GM19397 (cell line): Measurements from ENCODE around the gene ADARB2.

Source experiments
- ATAC-seq: cut with Tn5 transposase; IDR thresholded peaks from one replicate; pipeline ENCODE4 v1.9.1; 2021; ENCODE audit warnings: mild to moderate bottlenecking, moderate library complexity; ENCODE audit not compliant: unreplicated experiment

Gene ADARB2

GRCh38 chr10:1203704-1204103, 533.6 kb downstream of the ADARB2 start:
- ATAC-seq, result no peak

DNA sequence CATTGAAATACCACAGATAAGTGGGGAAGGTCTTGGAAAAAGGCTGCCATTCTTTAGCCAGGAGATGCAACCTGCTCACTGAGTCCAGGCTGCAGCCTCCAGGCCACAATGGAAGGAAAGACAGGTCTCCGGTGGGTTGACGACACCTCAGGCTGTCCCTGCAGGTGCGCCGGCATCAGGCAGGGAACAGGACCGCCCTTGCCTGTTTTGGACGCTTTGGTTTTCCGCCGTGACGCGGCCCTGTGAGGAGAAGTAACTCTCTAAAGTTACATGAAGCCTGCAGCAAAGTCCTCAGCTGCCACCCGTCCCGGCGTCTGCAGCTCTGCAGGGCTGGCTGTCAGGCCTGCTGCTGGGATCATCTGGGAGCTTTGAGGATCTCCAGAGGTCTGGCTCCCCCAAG, 534.1 kb downstream of the ADARB2 start:
- ATAC-seq, result no peak

DNA sequence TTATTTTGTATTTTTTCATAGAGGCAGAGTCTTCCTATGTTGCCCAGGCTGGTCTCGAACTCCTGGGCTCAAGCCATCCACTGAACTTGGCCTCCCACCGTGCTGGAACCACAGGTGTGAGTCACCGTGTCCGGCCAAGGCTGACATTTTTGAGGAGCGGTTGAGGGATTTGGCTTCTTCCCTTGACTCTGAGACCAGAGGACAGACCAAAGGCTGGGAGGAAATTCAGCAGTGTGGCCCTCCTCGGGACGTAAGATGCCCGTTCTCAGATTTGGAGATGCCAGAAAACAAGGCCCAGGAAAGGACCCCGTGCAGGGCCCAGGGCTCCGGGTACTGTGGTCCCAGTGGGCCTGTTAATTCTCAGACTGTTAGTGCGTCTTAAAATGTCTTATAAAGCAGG, 535.0 kb downstream of the ADARB2 start:
- no peak for ATAC-seq

- no peak for ATAC-seq
These were observed 536.2 kb downstream of the ADARB2 start for GRCh38 chr10:1200866-1201807.

GRCh38 chr10:1199897-1200721, 537.2 kb downstream of the ADARB2 start:
- no peak for ATAC-seq

- no peak for ATAC-seq
These were observed 538.0 kb downstream of the ADARB2 start for GRCh38 chr10:1199345-1199673.

GRCh38 chr10:1198453-1199344, 538.6 kb downstream of the ADARB2 start:
- no peak for ATAC-seq

DNA sequence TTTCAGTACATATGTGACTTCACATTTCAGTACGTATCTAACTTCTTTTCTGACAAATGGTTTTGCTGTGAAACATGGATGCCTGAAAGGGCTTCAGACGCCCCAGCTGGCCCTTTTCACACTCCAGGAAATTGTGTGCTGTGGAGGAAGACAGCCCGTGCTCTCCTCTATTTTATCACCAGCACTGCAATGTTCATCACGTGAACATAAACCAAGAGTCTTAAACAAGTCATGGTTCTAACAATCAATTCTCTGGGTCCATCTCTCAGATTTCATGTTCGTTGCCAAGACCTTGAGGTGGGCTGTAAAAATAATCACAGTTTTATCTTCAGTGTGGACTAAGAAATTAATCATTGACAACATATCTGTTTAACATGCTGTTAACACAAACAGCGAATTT, 539.9 kb downstream of the ADARB2 start:
- no peak for ATAC-seq

DNA sequence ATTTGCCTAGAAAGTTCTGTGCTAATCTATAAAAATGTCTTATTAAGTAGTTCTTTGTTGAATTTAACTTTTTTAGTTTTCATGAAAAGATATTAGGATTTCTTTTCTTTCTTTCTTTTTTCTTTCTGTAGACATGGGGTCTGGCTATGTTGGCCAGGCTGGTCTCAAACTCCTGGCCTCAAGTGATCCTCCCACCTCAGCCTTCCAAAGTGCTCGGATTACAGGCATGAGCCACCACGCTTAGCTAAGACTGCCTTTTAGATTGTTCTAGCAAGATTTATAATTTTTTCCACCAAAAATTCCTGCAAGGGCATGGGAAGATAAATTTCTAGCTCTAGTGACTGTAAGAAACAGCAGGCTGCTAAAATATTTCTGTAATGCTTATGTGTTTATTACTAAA, 540.7 kb downstream of the ADARB2 start:
- no peak for ATAC-seq

- no peak for ATAC-seq
These were observed 541.5 kb downstream of the ADARB2 start for GRCh38 chr10:1195828-1196227.

- ATAC-seq, result no peak
These were observed 543.2 kb downstream of the ADARB2 start for GRCh38 chr10:1194161-1194560.

DNA sequence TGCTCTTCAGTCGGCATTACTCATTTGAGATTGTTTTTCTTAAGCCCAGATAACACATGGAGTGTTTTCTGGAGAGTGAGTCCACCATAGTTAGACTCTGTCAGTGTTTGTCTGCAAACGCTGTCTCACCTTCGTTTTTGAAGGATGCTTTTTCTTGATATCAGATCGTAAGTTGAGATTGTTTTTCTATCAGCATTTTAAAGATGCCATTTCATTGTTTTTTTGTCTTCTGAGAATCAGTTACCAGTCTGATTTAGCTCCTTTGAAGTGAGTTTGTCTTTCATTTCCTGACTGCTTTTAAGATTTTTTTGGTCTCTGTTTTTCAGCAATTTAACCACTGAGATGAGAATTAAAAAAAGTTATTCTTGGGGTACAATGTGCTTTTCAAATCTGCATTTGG, 543.8 kb downstream of the ADARB2 start:
- ATAC-seq, result no peak

GRCh38 chr10:1191752-1192151, 545.6 kb downstream of the ADARB2 start:
- ATAC-seq, result no peak

DNA sequence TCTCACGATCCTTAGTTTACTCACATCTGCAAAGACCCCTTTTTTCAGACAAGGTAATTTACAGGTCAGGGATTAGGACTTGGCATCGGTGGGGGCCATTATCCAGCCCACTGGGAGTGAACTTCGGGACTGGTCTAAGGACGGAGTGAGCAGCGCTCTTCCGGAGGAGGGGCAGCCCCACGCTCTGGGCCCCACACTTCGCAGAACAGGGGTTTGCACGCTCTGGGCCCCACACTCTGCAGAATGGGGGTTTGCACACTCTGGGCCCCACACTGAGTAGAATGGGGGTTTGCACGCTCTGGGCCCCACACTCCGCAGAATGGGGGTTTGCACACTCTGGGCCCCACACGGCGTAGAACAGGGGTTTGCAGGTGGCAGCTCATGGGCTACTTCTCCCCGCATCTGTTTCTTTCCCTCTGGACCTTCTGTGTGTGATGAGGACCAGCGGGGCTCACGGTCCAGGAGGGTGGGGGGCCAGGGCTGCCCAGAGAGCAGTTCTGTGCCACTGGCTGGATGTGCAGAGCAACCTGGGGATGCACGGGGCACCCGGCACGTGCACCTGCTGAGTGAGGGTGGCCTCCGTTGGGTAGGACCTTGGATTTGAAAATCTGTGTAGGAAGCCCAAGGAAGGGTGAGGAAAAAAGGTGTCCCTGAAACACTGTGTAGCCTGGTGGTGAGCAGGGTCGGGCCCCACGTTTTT, 546.4 kb downstream of the ADARB2 start:
- ATAC-seq, result no peak

DNA sequence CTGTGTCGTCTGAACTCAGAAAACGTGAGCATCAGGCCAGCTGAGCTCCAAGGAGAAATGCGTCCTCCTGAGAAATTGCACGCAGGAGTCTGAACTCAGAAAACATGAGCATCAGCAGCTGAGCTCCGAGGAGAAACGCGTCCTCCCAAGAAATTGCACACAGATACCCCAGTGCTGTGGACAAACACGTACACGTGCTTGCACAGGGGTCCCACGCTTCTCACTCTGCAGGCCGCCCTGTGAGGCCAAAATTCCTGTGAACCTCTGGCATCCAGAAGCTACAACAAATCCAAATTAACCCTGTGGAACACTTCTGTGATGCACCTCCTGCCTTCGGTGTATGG, 547.3 kb downstream of the ADARB2 start:
- no peak for ATAC-seq

DNA sequence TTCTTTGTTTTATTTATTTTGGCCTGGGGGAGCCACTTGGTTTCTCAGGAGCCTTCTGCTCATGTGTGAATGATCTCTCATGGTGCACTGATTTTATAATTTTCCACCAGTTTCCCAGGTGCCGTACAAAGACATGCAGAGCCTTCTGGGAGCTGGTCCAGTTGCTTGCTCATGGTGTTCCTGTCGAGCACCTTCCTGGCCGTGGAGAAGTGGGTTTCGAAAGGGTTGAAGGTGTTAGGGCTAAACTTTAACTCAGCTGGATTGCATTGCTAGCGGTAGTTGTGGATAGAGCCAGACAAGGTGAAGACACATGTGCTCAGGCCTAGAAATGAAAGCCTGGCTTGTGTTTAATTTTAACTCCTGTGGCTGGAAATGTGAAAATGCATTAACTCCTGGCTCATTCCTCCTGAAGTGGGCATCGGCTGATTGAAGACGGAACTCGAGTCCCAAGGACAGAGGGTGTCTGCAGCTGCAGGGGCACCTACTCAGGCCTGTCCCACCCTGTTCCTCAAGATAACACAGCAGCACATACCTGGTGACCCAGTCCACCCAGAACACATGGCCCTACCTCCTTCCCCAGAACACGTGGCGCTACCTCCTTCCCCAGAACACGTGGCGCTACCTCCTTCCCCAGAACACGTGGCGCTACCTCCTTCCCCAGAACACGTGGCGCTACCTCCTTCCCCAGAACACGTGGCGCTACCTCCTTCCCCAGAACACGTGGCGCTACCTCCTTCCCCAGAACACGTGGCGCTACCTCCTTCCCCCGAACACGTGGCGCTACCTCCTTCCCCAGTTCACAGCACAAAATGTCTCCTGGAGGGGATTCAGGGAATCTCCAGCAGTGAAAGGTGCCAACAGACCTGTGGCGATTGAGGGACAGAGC, 547.9 kb downstream of the ADARB2 start:
- ATAC-seq, result no peak

GRCh38 chr10:1188558-1189135, 548.7 kb downstream of the ADARB2 start:
- no peak for ATAC-seq

DNA sequence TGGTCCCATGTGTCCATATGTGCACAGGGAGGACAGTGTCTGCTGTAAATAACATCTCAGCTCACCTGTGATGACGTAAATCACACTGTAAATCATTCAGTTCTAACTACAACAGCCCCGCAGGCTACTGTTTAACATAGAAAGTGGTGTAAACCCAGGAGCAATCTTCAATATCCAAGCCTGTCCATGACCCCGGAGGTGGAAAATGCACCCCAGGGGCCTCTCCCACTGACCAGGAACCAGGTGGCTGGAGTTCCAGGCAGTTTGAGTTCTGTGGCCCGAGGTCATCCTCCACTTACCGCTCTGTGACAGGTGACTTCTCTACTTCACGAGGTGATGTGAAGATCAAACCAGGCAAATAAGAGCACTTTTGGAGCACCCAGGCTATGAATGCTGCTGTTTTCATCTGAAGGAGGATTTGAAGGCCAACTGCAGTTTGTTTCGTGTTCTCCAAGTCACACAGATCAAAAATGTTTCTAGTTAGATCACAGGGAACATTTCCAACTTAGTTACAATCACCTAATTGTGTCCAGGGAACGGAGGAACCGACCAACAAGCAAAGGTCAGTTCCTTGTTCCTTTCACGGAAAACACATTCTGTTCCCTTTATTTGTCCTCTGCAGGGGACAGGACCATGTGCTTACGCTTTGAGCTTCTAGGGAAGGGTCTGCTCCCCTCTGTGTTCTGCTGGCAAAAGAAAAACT, 549.3 kb downstream of the ADARB2 start:
- no peak for ATAC-seq
